ENCODE measurements around the gene MYH16.
A peak's percentile ranks its signal among the peaks of the same experiment; 100 is the strongest.

DNA sequence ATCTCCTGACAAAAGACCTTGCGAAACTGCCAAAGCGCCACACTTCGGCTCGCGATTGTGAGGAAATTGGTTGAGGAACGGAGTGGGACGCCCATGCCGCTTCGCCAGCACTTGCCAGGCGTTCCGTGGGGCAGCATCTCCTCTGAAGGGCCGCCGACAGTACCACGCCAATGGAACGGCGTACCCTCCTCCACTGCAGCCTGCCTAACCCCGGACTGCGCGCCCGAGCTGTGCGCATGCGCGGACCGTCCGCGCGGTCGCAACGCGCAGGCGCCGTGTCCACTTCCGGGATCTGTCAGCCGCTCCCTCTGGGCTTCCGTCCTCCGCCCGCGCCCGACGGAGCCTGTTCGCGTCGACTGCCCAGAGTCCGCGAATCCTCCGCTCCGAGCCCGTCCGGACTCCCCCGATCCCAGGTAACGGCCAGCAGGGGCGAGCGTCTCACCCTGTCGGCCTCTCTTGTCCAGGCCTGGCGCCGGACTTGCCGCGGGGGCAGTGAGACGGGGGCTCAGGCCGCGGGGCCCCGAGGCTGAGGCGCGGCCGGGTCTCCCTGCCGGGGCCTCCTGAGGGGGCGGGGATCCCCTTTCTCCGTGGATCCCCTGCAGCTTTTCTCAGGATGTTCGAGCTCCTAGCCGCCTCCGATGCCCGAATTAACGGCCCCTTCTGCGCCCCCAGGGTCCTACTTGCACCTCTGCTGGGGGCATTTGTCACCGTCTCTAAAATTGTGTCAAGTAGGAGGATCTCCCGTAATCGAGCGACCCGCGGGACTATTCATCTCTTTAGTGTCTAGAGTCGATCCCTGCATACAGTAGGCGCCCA, 53.2 kb downstream of the MYH16 start, which contains the start of gene ARPC1A:
- TF ChIP-seq POLR2AphosphoS5 (IDR thresholded peaks at IDR 0.05; ENCODE audit: low read depth, low read length), result peak; percentile 98
- peak in 1 of 2 experiments; percentile 63; a peak in 2 of 4 replicates for TF ChIP-seq REST (IDR thresholded peaks at IDR 0.05; ENCODE audit: insufficient read depth in 1 of 2, low read depth in 2 of 2, low read length in 2 of 2)
- no peak for TF ChIP-seq SIN3A (IDR thresholded peaks at IDR 0.05; ENCODE audit: borderline replicate concordance, insufficient read depth, low read length)
